Activated T-cell treated with anti-CD3 and anti-CD28 coated beads, Interleukin-2, amount 50 U/mL, for 4 hours (primary cell): Measurements from ENCODE around the gene CNOT4. TPM values are rescaled to one million over a fixed set of nuclear protein-coding genes. Genes with fewer than 3 reads are reported as not detected.

Experiments
- ATAC-seq, 2 donors: fragments of 200-7000 bp; cut with Tn5 transposase; one replicate each; pipeline ENCODE4 v1.10.0; 2021
- DNase-seq: peaks from one replicate; pipeline ENCODE4 v3.0.0-alpha.2; 2020
- H3K27me3 Mint-ChIP-seq: one replicate; pipeline ENCODE4 v1.8.0; 2021; ENCODE audit warnings: low read depth, mixed read lengths
- H3K36me3 Mint-ChIP-seq: one replicate; pipeline ENCODE4 v1.8.0; 2022; ENCODE audit warnings: mixed read lengths; ENCODE audit not compliant: insufficient read depth
- H3K4me1 Mint-ChIP-seq: one replicate; pipeline ENCODE4 v1.8.0; 2021; ENCODE audit warnings: low read depth, mixed read lengths
- H3K4me3 Mint-ChIP-seq: one replicate; pipeline ENCODE4 v1.8.0; 2021; ENCODE audit warnings: mild to moderate bottlenecking, moderate library complexity, mixed read lengths
- H3K9me3 Mint-ChIP-seq: one replicate; pipeline ENCODE4 v1.8.0; 2021; ENCODE audit warnings: mixed read lengths
- total RNA-seq, 3 donors: library from RNA; stranded (reverse); gene quantifications; one replicate each; pipeline ENCODE4 v1.2.1, GENCODE V29; 2021

The CNOT4 gene
- total RNA-seq, 3 donors from 2014 or later: 14.2 to 17.3 (median 15.7) TPM

DNA sequence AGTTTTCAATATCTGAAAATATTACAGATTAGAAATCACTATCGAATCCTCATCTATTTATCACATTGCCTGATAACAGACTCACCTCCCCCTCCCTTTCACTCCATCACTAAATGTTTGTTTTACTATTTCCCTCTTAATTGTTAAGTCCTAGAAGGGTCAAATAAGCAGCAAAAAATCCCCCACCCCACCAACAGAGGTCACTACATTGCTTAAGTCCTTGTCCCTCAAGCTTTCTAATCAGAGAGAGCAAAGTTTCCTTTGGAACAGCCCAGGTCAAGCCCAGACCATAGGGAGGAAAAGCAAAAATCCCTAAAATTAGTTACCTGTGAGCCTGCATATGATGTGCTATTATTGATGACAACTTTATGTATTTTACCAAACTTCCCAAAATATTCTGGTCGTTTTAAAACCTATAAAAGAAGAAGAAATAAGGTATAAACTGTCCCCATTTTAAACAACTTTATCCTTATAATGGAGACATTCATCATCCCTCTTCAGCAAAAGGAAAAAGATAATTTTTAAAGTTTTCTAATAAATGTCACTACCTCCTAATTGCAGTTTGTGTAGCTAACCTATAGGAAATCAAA, 95.0 kb downstream of the CNOT4 start:
- Mint-ChIP-seq H3K4me1 (peaks cover 3% of the 10 kb centered on the region), H3K4me3 (no peak overlapping the region), H3K9me3 (no peaks in the 10 kb centered on the region), H3K27me3 (no peaks in the 10 kb centered on the region), H3K36me3 (peaks cover 25% of the 10 kb centered on the region)
- ATAC-seq: no peak
- peak; percentile 12 for DNase-seq

DNA sequence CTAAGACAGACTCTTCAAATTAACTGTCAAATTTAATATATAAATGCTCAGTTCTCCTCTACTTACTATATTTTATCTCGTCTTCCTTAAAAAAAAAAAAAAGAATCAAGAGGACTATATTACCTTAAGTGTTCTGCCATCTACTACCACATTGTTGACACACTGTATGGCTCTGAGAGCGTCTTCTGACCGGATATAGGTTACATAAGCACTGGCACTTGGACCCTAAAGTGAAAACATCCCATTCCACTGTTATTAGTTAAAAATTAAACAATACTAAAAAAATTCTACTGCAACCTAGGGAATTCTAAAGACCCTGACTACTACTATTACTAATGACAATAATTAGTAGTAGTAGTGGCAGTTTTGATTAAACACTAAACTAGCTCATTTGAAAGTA, 95.7 kb downstream of the CNOT4 start:
- ATAC-seq: no peak
- no peak for DNase-seq
- Mint-ChIP-seq H3K4me1 (peaks cover 3% of the 10 kb centered on the region), H3K27me3 (no peaks in the 10 kb centered on the region), H3K36me3 (peaks cover 26% of the 10 kb centered on the region), H3K9me3 (no peaks in the 10 kb centered on the region), H3K4me3 (no peak overlapping the region)

DNA sequence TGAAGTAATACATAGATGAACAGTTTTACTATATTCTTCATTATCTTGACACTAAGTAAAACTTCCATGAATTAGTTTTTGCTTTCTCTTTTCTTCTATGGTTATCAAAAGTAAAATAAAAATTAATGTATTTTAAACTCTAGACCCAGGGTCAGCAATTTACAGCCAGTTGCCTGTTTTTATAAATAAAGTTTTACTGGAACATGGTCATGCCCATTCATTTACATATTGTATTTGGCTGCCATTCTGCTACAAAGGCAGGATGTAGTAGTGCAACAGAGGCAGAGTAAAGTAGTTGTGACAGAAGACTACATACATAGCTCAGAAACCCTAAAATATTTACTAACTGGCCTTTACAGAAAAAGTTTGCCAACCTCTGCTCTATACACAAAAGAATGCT, 98.8 kb downstream of the CNOT4 start:
- peaks cover 3% of the 10 kb centered on the region for H3K4me1 Mint-ChIP-seq
- H3K9me3 Mint-ChIP-seq: no peaks in the 10 kb centered on the region
- H3K36me3 Mint-ChIP-seq: peaks cover 25% of the 10 kb centered on the region
- H3K27me3 Mint-ChIP-seq: no peaks in the 10 kb centered on the region
- ATAC-seq: no peak
- no peak overlapping the region for H3K4me3 Mint-ChIP-seq
- DNase-seq: no peak

DNA sequence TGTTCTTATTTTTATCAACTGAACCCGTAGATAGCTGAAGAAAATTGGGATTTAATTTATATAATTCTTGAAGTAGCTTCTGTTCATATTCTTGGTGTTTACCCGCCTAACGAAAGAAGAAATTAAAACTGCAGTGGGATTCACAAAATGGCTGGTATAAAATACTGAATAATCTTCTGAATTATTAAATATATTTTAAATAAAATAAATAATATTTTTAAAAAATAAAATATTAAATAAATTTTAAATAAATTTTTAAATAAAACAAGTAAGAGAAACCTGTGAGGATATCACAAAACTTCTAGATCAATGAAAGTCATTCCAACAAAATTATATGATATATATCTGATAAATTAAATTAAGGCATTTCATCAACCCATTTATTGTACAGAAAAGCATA, 99.4 kb downstream of the CNOT4 start:
- no peak overlapping the region for H3K4me3 Mint-ChIP-seq
- DNase-seq (no peak), ATAC-seq (no peak)
- H3K9me3 Mint-ChIP-seq: no peaks in the 10 kb centered on the region
- H3K27me3 Mint-ChIP-seq: no peaks in the 10 kb centered on the region
- peaks cover 25% of the 10 kb centered on the region for H3K36me3 Mint-ChIP-seq
- peaks cover 3% of the 10 kb centered on the region for H3K4me1 Mint-ChIP-seq

DNA sequence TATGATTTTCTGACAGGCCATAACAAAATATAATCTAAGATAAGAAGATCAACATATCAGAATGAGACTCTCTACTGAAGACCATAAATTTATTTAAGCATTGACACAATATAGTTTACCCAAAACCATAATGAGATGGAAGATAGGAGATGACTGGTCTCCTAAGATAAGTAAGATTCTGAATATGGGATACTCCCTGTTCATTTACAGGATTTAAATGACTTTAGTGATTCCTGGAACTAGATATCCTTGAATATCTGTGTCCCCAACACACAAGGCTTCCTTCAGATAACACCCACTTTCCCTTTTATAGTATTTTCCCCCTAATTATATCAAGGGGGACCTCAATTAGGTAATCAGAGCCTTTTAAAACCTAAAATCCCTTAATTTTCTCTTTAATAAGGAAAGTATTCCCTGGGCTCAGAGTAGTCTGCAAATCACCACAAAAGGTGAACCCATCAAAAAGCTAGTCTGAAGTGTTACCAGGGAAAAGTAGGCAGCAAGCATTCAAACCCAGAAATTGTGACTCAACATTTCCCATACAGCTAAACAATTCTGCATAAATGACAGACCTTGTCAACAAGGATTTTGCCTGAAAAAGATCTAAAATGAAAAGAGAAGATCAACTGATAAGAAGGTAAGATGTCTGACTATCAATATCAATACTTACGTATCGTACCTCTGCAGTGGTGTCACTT, 99.9 kb downstream of the CNOT4 start:
- DNase-seq (no peak), ATAC-seq (no peak)
- no peak overlapping the region for H3K4me3 Mint-ChIP-seq
- H3K27me3 Mint-ChIP-seq: no peaks in the 10 kb centered on the region
- H3K36me3 Mint-ChIP-seq: peaks cover 24% of the 10 kb centered on the region
- no peaks in the 10 kb centered on the region for H3K9me3 Mint-ChIP-seq
- peaks cover 3% of the 10 kb centered on the region for H3K4me1 Mint-ChIP-seq

DNA sequence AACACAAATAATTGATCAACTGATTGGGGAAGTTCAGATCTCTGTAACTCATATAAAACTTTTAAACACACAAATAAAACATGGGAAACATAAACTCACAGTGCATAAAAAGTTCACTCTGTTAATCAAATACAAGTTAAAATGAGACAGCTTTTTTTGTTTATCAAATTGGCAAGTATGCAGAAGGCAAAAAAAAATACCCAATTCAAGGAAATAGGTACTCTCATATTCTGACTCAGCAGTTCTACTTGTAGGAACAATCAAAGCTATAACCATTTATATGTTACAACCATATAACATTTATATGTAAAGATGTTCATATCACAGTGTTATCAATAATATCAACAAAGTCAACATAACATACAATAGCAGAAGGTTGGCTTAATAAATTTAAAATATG, 102.0 kb downstream of the CNOT4 start:
- peaks cover 18% of the 10 kb centered on the region for H3K36me3 Mint-ChIP-seq
- H3K4me3 Mint-ChIP-seq: no peak overlapping the region
- DNase-seq (no peak), ATAC-seq (no peak)
- no peaks in the 10 kb centered on the region for H3K9me3 Mint-ChIP-seq
- peaks cover 3% of the 10 kb centered on the region for H3K4me1 Mint-ChIP-seq
- no peaks in the 10 kb centered on the region for H3K27me3 Mint-ChIP-seq

DNA sequence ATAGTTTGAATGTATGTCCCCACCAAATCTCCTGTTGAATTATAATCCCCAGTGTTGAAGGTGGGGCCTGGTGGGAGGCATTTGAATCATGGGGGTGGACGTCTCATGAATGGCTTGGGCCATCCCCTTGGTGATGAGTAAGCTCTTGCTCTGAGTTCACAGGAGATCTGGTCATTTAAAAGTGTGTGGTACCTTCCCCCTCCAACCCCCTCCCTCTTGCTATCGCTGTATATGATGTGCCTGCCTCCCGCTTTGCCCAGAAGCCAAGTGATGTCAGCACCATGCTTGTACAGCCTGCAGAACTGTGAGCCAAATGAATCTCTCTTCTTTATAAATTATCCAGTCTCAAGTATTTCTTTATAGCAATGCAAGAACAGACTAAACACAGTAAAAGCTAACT, 103.0 kb downstream of the CNOT4 start:
- ATAC-seq: no peak
- DNase-seq: no peak
- H3K36me3 Mint-ChIP-seq: peaks cover 14% of the 10 kb centered on the region
- H3K27me3 Mint-ChIP-seq: no peaks in the 10 kb centered on the region
- H3K9me3 Mint-ChIP-seq: no peaks in the 10 kb centered on the region
- H3K4me3 Mint-ChIP-seq: no peak overlapping the region
- H3K4me1 Mint-ChIP-seq: peaks cover 3% of the 10 kb centered on the region

DNA sequence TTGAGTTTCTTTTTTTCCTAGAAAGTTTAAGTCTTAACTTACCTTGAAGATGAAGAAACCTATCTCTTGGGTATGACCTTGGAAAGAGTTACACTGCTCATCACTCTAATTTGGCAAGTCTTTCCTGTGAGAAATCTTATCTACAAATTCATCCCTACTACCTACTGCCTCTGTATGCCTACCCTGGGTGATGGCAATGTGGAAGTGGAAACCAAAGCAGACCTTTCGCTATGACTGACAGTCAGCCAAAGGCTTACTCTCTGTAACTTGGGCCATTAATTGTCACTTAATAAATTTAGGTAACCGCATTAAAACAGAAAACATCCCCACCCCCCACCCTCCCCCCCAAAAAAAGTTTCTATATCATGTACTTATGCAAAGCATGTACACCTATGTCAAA, 103.9 kb downstream of the CNOT4 start:
- no peaks in the 10 kb centered on the region for H3K9me3 Mint-ChIP-seq
- no peaks in the 10 kb centered on the region for H3K27me3 Mint-ChIP-seq
- H3K4me3 Mint-ChIP-seq: no peak overlapping the region
- DNase-seq: no peak
- H3K4me1 Mint-ChIP-seq: peaks cover 3% of the 10 kb centered on the region
- no peak for ATAC-seq
- H3K36me3 Mint-ChIP-seq: peaks cover 17% of the 10 kb centered on the region

DNA sequence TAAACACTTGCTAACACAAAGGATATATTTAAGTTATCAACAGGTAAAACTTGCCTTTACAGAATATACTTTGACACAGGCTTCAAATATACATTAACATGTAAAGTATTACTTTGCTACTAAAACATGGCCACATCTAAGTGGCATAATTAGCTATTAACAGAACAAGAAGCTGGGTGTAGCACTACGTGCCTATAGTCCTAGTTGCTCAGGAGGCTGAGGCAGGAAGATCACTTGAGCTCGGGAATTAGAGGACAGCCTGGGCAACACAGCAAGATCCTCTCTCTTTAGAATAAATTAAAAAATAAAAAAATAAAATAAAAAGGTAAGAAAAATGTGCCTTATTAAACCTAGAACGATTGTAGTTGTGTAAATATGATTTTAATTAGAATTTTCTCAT, 106.6 kb downstream of the CNOT4 start:
- DNase-seq: no peak
- H3K4me3 Mint-ChIP-seq: no peak overlapping the region
- H3K27me3 Mint-ChIP-seq: no peaks in the 10 kb centered on the region
- H3K36me3 Mint-ChIP-seq: peaks cover 12% of the 10 kb centered on the region
- no peaks in the 10 kb centered on the region for H3K4me1 Mint-ChIP-seq
- no peaks in the 10 kb centered on the region for H3K9me3 Mint-ChIP-seq
- no peak for ATAC-seq

DNA sequence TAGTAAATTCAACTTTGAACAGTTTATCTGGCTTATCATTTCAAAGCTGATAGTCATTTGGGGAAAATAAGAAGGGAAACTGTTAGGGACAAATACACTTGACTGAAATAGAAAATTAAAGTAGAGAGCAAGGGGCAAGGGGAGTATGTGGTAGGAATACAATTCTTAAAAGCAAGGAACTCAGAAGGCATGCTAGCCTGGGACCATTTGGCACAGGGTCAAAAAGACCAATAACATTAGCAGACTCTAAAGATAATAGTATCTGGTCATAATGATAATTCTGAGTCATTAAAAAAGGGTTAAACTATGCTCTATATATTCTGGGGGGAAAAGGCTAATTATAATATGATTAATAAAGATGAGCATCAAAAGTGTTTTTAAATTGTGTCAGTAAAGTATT, 112.2 kb downstream of the CNOT4 start:
- no peaks in the 10 kb centered on the region for H3K9me3 Mint-ChIP-seq
- no peaks in the 10 kb centered on the region for H3K27me3 Mint-ChIP-seq
- no peak overlapping the region for H3K4me3 Mint-ChIP-seq
- H3K36me3 Mint-ChIP-seq: peaks cover 27% of the 10 kb centered on the region
- DNase-seq: no peak
- H3K4me1 Mint-ChIP-seq: peaks cover 2% of the 10 kb centered on the region
- no peak for ATAC-seq

DNA sequence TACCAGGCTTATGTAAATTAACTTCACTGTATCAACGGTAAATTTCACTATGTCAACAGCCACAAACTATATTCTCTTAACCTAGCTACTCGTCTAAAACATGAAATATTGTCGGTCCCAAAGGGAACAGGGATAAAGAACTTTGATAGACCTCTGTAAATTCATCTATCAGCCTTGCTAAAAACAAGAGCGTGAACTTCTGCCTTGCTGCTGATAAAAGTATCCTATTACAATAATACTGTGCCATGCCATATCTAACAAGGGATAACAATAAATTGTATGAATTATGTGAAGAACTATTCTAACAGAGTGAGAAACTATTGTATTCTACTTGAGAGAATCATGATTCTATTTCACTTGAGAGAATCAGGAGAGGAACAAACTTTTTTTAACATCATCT, 117.2 kb downstream of the CNOT4 start:
- H3K27me3 Mint-ChIP-seq: no peaks in the 10 kb centered on the region
- DNase-seq (no peak), ATAC-seq (no peak)
- no peak overlapping the region for H3K4me3 Mint-ChIP-seq
- no peaks in the 10 kb centered on the region for H3K9me3 Mint-ChIP-seq
- peaks cover 30% of the 10 kb centered on the region for H3K36me3 Mint-ChIP-seq
- H3K4me1 Mint-ChIP-seq: peaks cover 4% of the 10 kb centered on the region

DNA sequence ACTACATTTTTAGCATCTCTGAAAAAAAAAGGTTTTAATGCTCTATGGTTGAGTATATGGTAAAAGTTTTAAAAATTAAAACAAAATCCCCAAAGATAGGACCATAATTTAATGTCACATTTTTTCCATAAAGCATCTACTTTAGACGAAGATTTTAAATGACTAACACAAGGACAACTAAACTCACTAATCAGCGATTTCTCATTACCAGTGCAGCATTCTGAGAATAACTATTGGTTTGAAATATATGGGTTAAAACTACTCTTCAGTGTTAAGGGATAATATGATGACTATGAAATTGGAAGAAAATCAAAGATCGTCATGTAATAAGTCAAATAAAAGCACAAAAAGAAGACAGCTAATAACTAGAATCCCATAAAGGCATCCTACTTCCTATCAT, 118.4 kb downstream of the CNOT4 start:
- no peak for ATAC-seq
- H3K4me1 Mint-ChIP-seq: peaks cover 4% of the 10 kb centered on the region
- no peaks in the 10 kb centered on the region for H3K9me3 Mint-ChIP-seq
- H3K4me3 Mint-ChIP-seq: no peak overlapping the region
- H3K36me3 Mint-ChIP-seq: peaks cover 28% of the 10 kb centered on the region
- DNase-seq: no peak
- H3K27me3 Mint-ChIP-seq: no peaks in the 10 kb centered on the region

DNA sequence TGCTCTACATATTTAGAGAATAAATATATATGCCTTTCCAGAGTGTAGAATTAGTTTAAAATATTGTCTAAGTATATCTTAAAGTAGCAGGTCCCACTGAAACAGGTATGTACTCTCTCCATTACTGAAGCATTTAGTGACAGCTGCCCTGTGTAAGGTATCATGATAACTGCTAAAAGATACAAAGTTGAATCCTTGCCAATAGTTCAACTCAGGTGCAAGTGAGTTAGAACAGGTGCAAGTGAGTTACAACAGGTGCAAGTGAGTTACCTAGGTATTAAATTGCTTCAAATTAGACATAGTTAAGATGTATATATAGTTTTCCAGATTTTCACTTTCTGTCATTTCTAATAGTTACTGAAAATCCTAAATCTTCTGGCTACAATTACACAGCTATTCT, 119.1 kb downstream of the CNOT4 start:
- peaks cover 4% of the 10 kb centered on the region for H3K4me1 Mint-ChIP-seq
- H3K27me3 Mint-ChIP-seq: no peaks in the 10 kb centered on the region
- H3K9me3 Mint-ChIP-seq: no peaks in the 10 kb centered on the region
- DNase-seq: no peak
- H3K36me3 Mint-ChIP-seq: peaks cover 28% of the 10 kb centered on the region
- no peak overlapping the region for H3K4me3 Mint-ChIP-seq
- ATAC-seq: no peak

DNA sequence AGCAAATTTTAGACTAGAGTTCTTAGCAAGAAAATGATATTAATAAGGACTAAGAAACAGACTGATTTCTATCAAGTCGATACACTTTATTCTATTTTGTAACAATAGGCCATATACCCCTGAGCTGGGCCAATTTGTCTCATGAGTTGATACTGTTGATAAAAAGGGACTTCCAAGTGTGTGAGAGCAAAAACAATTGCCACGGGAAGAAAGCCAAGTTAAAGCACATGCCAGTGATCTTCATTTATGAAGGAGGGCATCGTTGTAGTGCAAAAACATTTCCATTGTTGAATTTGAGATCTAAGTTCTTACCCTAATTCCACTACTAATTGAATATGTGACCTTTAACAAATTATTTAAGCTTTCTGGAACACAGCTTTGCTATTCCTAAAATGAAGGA, 119.9 kb downstream of the CNOT4 start:
- ATAC-seq (no peak), DNase-seq (no peak)
- no peaks in the 10 kb centered on the region for H3K27me3 Mint-ChIP-seq
- H3K9me3 Mint-ChIP-seq: no peaks in the 10 kb centered on the region
- peaks cover 25% of the 10 kb centered on the region for H3K36me3 Mint-ChIP-seq
- H3K4me1 Mint-ChIP-seq: peaks cover 2% of the 10 kb centered on the region
- no peak overlapping the region for H3K4me3 Mint-ChIP-seq

DNA sequence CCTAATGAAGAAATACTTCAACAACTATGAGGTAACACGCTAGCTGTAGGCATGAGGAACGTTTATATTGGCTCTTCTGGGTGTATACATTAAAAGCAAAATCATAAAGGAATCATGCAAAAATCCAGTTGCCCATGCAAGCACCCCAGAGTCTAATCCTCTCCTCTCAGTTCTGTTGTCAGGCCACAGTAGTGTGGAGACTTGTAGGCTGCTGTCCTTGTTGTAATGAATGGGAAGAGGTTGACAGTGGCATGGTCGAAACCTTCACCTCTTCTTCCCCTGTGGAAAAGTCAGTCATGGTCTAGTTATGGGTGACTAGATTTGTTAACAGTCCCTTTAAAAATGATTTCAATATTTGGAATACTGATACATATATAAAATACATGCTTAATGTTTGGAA, 121.3 kb downstream of the CNOT4 start:
- ATAC-seq (no peak), DNase-seq (no peak)
- Mint-ChIP-seq H3K4me3 (no peak overlapping the region), H3K27me3 (no peaks in the 10 kb centered on the region), H3K36me3 (peaks cover 16% of the 10 kb centered on the region), H3K4me1 (peaks cover 2% of the 10 kb centered on the region), H3K9me3 (no peaks in the 10 kb centered on the region)
